B cell (primary cell): ENCODE results near the gene WT1.

Experiments used
- EZH2 ChIP-seq: IDR thresholded peaks from 2 replicates; pipeline ENCODE4 v1.6.1; 2012; ENCODE audit warnings: borderline replicate concordance, low read depth, mild to moderate bottlenecking, moderate library complexity, low read length; ENCODE audit not compliant: insufficient read depth, poor library complexity, severe bottlenecking
- TF ChIP-seq, protein P1 (sequence below): fragments of 200-600 bp; IDR thresholded peaks from one replicate; pipeline ENCODE4 v1.8.0; 2022; ENCODE audit warnings: antibody characterized with exemption, mild to moderate bottlenecking

DNA sequence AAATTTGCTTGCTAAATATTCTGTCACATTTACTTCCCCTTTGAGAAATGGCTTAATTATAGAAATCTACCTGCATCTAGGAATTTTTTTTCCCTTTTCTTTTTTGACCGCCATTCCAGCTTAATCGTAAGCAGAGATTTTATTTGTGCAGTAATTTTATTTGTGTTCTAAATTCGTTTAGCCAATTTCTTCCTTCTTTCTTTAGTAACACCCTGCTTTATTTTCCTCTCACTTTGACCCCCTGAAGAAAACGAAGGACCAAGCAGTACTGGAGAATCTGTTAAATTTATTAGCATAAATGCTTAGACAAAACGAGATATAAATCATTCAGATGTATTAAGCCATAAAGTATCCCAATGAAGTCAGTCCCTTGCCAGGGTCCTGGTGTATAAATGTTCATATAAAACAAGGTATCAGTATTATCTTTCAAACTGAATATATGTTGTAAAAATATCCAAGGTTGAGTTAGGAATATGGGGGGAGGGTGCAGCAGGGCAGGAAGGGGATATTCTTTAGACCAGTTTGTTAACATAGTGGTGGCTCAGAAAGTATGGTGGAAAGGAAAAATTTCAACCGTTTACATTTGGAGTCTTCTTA is 5.1 kb upstream of the WT1 start:
- TF ChIP-seq, protein P1, sequence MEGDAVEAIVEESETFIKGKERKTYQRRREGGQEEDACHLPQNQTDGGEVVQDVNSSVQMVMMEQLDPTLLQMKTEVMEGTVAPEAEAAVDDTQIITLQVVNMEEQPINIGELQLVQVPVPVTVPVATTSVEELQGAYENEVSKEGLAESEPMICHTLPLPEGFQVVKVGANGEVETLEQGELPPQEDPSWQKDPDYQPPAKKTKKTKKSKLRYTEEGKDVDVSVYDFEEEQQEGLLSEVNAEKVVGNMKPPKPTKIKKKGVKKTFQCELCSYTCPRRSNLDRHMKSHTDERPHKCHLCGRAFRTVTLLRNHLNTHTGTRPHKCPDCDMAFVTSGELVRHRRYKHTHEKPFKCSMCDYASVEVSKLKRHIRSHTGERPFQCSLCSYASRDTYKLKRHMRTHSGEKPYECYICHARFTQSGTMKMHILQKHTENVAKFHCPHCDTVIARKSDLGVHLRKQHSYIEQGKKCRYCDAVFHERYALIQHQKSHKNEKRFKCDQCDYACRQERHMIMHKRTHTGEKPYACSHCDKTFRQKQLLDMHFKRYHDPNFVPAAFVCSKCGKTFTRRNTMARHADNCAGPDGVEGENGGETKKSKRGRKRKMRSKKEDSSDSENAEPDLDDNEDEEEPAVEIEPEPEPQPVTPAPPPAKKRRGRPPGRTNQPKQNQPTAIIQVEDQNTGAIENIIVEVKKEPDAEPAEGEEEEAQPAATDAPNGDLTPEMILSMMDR: no peak
- TF ChIP-seq EZH2: no peak
